ENCODE results near the gene RAPGEF4.
A peak's percentile ranks its signal among the peaks of the same experiment; 100 is the strongest.
"Not testable (repeated sequence)": the region's sequence is repeated elsewhere in the genome, so short reads cannot be mapped to it uniquely, and the experiment has no call there.

RAPGEF4 gene

GRCh38 chr2:173090276-173090877 is 354.7 kb downstream of the RAPGEF4 start:
- peak; percentile 48 for DNase-seq (ENCODE audit: low read depth)
- H3K4me3 ChIP-seq (ENCODE audit: low read length) = no peak overlapping the region
- TF ChIP-seq CTCF (IDR thresholded peaks at IDR 0.05; ENCODE audit: insufficient read depth, low read depth, low read length, missing control alignments) = no peak

- TF ChIP-seq CTCF (IDR thresholded peaks at IDR 0.05; ENCODE audit: insufficient read depth, low read depth, low read length, missing control alignments) = peak; percentile 8
Observed at GRCh38 chr2:173090973-173091660, 355.5 kb downstream of the RAPGEF4 start.

GRCh38 chr2:173091910-173092309 is 356.3 kb downstream of the RAPGEF4 start:
- TF ChIP-seq CTCF (IDR thresholded peaks at IDR 0.05; ENCODE audit: insufficient read depth, low read depth, low read length, missing control alignments) = no peak
- DNase-seq (ENCODE audit: low read depth) = no peak

More at GRCh38 chr2:173090973-173091660, 355.5 kb downstream of the RAPGEF4 start:
- no peak for DNase-seq (ENCODE audit: low read depth)
- H3K4me3 ChIP-seq (ENCODE audit: low read length) = no peak overlapping the region

GRCh38 chr2:173092844-173093402 is 357.3 kb downstream of the RAPGEF4 start:
- H3K4me3 ChIP-seq (ENCODE audit: low read length) = no peak overlapping the region
- no peak for TF ChIP-seq CTCF (IDR thresholded peaks at IDR 0.05; ENCODE audit: insufficient read depth, low read depth, low read length, missing control alignments)
- no peak for DNase-seq (ENCODE audit: low read depth)

More at GRCh38 chr2:173091910-173092309, 356.3 kb downstream of the RAPGEF4 start:
- H3K4me3 ChIP-seq (ENCODE audit: low read length) = no peak overlapping the region

GRCh38 chr2:173093617-173094016 is 358.0 kb downstream of the RAPGEF4 start:
- DNase-seq (ENCODE audit: low read depth); H3K4me3 ChIP-seq (ENCODE audit: low read length): not testable (repeated sequence)

GRCh38 chr2:173094731-173095130 is 359.1 kb downstream of the RAPGEF4 start:
- H3K4me3 ChIP-seq (ENCODE audit: low read length) = no peak overlapping the region
- no peak for DNase-seq (ENCODE audit: low read depth)
- no peak for TF ChIP-seq CTCF (IDR thresholded peaks at IDR 0.05; ENCODE audit: insufficient read depth, low read depth, low read length, missing control alignments)

GRCh38 chr2:173095356-173095755 is 359.7 kb downstream of the RAPGEF4 start:
- H3K4me3 ChIP-seq (ENCODE audit: low read length) = no peak overlapping the region
- TF ChIP-seq CTCF (IDR thresholded peaks at IDR 0.05; ENCODE audit: insufficient read depth, low read depth, low read length, missing control alignments) = no peak
- no peak for DNase-seq (ENCODE audit: low read depth)

Measured in epithelial cell of esophagus (primary cell).